HL-60 (cell line): ENCODE measurements around the gene ITGA3.

Experiments
- GABPA ChIP-seq: IDR thresholded peaks from 2 replicates; pipeline ENCODE4 v1.6.1; 2012; ENCODE audit warnings: low read depth
- POLR2AphosphoS5 ChIP-seq: IDR thresholded peaks from 2 replicates; pipeline ENCODE4 v1.6.1; 2012; ENCODE audit warnings: low read depth
- SPI1 ChIP-seq: IDR thresholded peaks from 2 replicates; pipeline ENCODE4 v1.6.1; 2012; ENCODE audit warnings: low read depth, mild to moderate bottlenecking, borderline replicate concordance
- TF ChIP-seq, protein P1 (sequence below): IDR thresholded peaks from one replicate; pipeline ENCODE4 v1.5.1; 2011; ENCODE audit warnings: low read length, control low read depth, inconsistent platforms; ENCODE audit not compliant: insufficient read depth
- TF ChIP-seq, protein P2 (sequence below): IDR thresholded peaks from 2 replicates; pipeline ENCODE4 v1.6.1; 2012; ENCODE audit warnings: low read depth; ENCODE audit not compliant: insufficient replicate concordance

DNA sequence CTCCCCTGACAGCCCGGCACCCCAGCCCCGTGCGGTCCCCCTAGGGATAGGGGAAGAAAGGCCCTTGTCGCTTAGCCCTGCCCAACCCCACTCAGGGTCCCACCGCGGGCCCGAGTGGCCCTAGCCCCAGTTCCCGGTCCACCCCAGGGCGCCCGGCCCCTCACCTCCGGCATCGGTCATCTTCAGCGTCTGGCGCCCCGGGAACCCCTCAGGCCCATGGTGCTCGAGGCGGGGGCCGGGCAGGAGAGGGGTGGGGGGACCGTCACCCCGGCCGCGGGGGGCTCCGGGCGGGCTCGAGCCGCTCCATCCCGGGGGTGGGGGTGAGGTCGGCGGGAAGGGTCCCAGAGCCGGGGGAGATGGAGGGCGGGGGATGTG is 73.4 kb downstream of the ITGA3 start:
- TF ChIP-seq, protein P1, sequence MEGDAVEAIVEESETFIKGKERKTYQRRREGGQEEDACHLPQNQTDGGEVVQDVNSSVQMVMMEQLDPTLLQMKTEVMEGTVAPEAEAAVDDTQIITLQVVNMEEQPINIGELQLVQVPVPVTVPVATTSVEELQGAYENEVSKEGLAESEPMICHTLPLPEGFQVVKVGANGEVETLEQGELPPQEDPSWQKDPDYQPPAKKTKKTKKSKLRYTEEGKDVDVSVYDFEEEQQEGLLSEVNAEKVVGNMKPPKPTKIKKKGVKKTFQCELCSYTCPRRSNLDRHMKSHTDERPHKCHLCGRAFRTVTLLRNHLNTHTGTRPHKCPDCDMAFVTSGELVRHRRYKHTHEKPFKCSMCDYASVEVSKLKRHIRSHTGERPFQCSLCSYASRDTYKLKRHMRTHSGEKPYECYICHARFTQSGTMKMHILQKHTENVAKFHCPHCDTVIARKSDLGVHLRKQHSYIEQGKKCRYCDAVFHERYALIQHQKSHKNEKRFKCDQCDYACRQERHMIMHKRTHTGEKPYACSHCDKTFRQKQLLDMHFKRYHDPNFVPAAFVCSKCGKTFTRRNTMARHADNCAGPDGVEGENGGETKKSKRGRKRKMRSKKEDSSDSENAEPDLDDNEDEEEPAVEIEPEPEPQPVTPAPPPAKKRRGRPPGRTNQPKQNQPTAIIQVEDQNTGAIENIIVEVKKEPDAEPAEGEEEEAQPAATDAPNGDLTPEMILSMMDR: no peak
- TF ChIP-seq SPI1 (no peak), GABPA (no peak), POLR2AphosphoS5 (no peak)
- TF ChIP-seq, protein P2, sequence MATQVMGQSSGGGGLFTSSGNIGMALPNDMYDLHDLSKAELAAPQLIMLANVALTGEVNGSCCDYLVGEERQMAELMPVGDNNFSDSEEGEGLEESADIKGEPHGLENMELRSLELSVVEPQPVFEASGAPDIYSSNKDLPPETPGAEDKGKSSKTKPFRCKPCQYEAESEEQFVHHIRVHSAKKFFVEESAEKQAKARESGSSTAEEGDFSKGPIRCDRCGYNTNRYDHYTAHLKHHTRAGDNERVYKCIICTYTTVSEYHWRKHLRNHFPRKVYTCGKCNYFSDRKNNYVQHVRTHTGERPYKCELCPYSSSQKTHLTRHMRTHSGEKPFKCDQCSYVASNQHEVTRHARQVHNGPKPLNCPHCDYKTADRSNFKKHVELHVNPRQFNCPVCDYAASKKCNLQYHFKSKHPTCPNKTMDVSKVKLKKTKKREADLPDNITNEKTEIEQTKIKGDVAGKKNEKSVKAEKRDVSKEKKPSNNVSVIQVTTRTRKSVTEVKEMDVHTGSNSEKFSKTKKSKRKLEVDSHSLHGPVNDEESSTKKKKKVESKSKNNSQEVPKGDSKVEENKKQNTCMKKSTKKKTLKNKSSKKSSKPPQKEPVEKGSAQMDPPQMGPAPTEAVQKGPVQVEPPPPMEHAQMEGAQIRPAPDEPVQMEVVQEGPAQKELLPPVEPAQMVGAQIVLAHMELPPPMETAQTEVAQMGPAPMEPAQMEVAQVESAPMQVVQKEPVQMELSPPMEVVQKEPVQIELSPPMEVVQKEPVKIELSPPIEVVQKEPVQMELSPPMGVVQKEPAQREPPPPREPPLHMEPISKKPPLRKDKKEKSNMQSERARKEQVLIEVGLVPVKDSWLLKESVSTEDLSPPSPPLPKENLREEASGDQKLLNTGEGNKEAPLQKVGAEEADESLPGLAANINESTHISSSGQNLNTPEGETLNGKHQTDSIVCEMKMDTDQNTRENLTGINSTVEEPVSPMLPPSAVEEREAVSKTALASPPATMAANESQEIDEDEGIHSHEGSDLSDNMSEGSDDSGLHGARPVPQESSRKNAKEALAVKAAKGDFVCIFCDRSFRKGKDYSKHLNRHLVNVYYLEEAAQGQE: no peak
